GM18873 (cell line): ENCODE results near the gene RALGAPA1.
"Not testable (repeated sequence)": the region's sequence is repeated elsewhere in the genome, so short reads cannot be mapped to it uniquely, and the experiment has no call there.

Experiments
- ATAC-seq: cut with Tn5 transposase; IDR thresholded peaks from one replicate; pipeline ENCODE4 v1.9.1; 2021; ENCODE audit warnings: mild to moderate bottlenecking, moderate library complexity, moderate number of reproducible peaks; ENCODE audit not compliant: unreplicated experiment, low FRiP score

RALGAPA1 gene

GRCh38 chr14:35766700-35767082 lies 42.4 kb downstream of the RALGAPA1 start:
- ATAC-seq = no peak

- no peak for ATAC-seq
These were observed 42.9 kb downstream of the RALGAPA1 start for GRCh38 chr14:35766036-35766699.

GRCh38 chr14:35761922-35762321 lies 47.2 kb downstream of the RALGAPA1 start:
- no peak for ATAC-seq

- no peak for ATAC-seq
These were observed 49.0 kb downstream of the RALGAPA1 start for GRCh38 chr14:35760143-35760542.

- no peak for ATAC-seq
These were observed 50.5 kb downstream of the RALGAPA1 start for GRCh38 chr14:35758523-35759129.

GRCh38 chr14:35754671-35755070 lies 54.4 kb downstream of the RALGAPA1 start:
- no peak for ATAC-seq

- ATAC-seq = no peak
These were observed 56.7 kb downstream of the RALGAPA1 start for GRCh38 chr14:35752380-35752779.

- no peak for ATAC-seq
These were observed 58.7 kb downstream of the RALGAPA1 start for GRCh38 chr14:35750202-35750904.

- no peak for ATAC-seq
These were observed 61.7 kb downstream of the RALGAPA1 start for GRCh38 chr14:35747379-35747778.

GRCh38 chr14:35742442-35742841 lies 66.7 kb downstream of the RALGAPA1 start:
- no peak for ATAC-seq

- ATAC-seq = no peak
These were observed 67.1 kb downstream of the RALGAPA1 start for GRCh38 chr14:35742032-35742371.

GRCh38 chr14:35741345-35742031 lies 67.6 kb downstream of the RALGAPA1 start:
- ATAC-seq = no peak

GRCh38 chr14:35740215-35740614 lies 68.9 kb downstream of the RALGAPA1 start:
- no peak for ATAC-seq

GRCh38 chr14:35735163-35735562 lies 73.9 kb downstream of the RALGAPA1 start:
- not testable (repeated sequence) for ATAC-seq

GRCh38 chr14:35733510-35733909 lies 75.6 kb downstream of the RALGAPA1 start:
- not testable (repeated sequence) for ATAC-seq

- no peak for ATAC-seq
These were observed 78.2 kb downstream of the RALGAPA1 start for GRCh38 chr14:35730871-35731270.

GRCh38 chr14:35727764-35728163 lies 81.3 kb downstream of the RALGAPA1 start:
- no peak for ATAC-seq

GRCh38 chr14:35725930-35726329 lies 83.2 kb downstream of the RALGAPA1 start:
- no peak for ATAC-seq

- ATAC-seq = no peak
These were observed 94.0 kb downstream of the RALGAPA1 start for GRCh38 chr14:35715079-35715478.

GRCh38 chr14:35712466-35712865 lies 96.6 kb downstream of the RALGAPA1 start:
- ATAC-seq = no peak

- ATAC-seq = no peak
These were observed 101.0 kb downstream of the RALGAPA1 start for GRCh38 chr14:35708062-35708461.
